Parathyroid adenoma (tissue), 2 donors: ENCODE results near the gene CLCN6.

ENCODE experiments used
- H2AFZ ChIP-seq: fragments of 300-600 bp; sonication (generic); one replicate; pipeline ENCODE4 v1.7.0; 2017; ENCODE audit warnings: antibody characterized with exemption, mild to moderate bottlenecking
- H3K27ac ChIP-seq: fragments of 300-600 bp; sonication (generic); one replicate; pipeline ENCODE4 v1.7.0; 2017
- H3K27me3 ChIP-seq: fragments of 300-600 bp; sonication (generic); one replicate; pipeline ENCODE4 v1.7.0; 2017; ENCODE audit warnings: low read length; ENCODE audit not compliant: control insufficient read depth, insufficient read depth
- H3K36me3 ChIP-seq: fragments of 300-600 bp; sonication (generic); one replicate; pipeline ENCODE4 v1.7.0; 2017; ENCODE audit warnings: low read length; ENCODE audit not compliant: control insufficient read depth, insufficient read depth
- H3K4me1 ChIP-seq: fragments of 300-600 bp; sonication (generic); one replicate; pipeline ENCODE4 v1.7.0; 2017; ENCODE audit warnings: control low read depth
- H3K4me2 ChIP-seq: fragments of 300-600 bp; sonication (generic); one replicate; pipeline ENCODE4 v1.7.0; 2017; ENCODE audit warnings: low read length
- H3K4me3 ChIP-seq: fragments of 300-600 bp; sonication (generic); one replicate; pipeline ENCODE4 v1.7.0; 2017; ENCODE audit warnings: low read depth, low read length
- H3K79me2 ChIP-seq: fragments of 300-600 bp; sonication (generic); one replicate; pipeline ENCODE4 v1.7.0; 2017; ENCODE audit warnings: control low read depth
- H3K9ac ChIP-seq: fragments of 300-600 bp; sonication (generic); one replicate; pipeline ENCODE4 v1.7.0; 2017; ENCODE audit warnings: mild to moderate bottlenecking
- H3K9me3 ChIP-seq: fragments of 300-600 bp; sonication (generic); one replicate; pipeline ENCODE4 v1.7.0; 2017; ENCODE audit warnings: low read length; ENCODE audit not compliant: control insufficient read depth
- CTCF ChIP-seq: fragments of 300-600 bp; sonication (generic); IDR thresholded peaks from one replicate; pipeline ENCODE4 v1.7.0; 2017; ENCODE audit warnings: antibody characterized with exemption, mild to moderate bottlenecking
- donor health status: primary hyperparathyroidism.

The CLCN6 gene

GRCh38 chr1:11858968-11859871 lies 53.2 kb downstream of the CLCN6 start:
- Histone ChIP-seq H3K36me3 (no peaks in the 10 kb centered on the region), H3K27me3 (no peaks in the 10 kb centered on the region), H3K27ac (no peak overlapping the region), H3K79me2 (no peaks in the 10 kb centered on the region), H3K4me1 (no peaks in the 10 kb centered on the region), H3K9me3 (no peaks in the 10 kb centered on the region), H3K4me2 (no peak overlapping the region), H2AFZ (peak overlapping the region; percentile 58), H3K9ac (no peak overlapping the region), H3K4me3 (no peak overlapping the region)
- TF ChIP-seq CTCF = no peak

GRCh38 chr1:11860083-11860482 lies 54.1 kb downstream of the CLCN6 start:
- Histone ChIP-seq H3K4me1 (no peaks in the 10 kb centered on the region), H3K79me2 (no peaks in the 10 kb centered on the region), H3K4me2 (no peak overlapping the region), H3K36me3 (no peaks in the 10 kb centered on the region), H3K27me3 (no peaks in the 10 kb centered on the region), H2AFZ (no peak overlapping the region), H3K9ac (no peak overlapping the region), H3K9me3 (no peaks in the 10 kb centered on the region), H3K27ac (no peak overlapping the region), H3K4me3 (no peak overlapping the region)
- no peak for TF ChIP-seq CTCF

GRCh38 chr1:11860587-11860986 lies 54.6 kb downstream of the CLCN6 start:
- H3K36me3 ChIP-seq = no peaks in the 10 kb centered on the region
- no peaks in the 10 kb centered on the region for H3K79me2 ChIP-seq
- H3K4me1 ChIP-seq = no peaks in the 10 kb centered on the region
- H2AFZ ChIP-seq = no peak overlapping the region
- no peak overlapping the region for H3K4me2 ChIP-seq
- no peak overlapping the region for H3K9ac ChIP-seq
- no peak overlapping the region for H3K4me3 ChIP-seq
- TF ChIP-seq CTCF = no peak
- H3K27me3 ChIP-seq = no peaks in the 10 kb centered on the region
- no peaks in the 10 kb centered on the region for H3K9me3 ChIP-seq
- H3K27ac ChIP-seq = no peak overlapping the region

GRCh38 chr1:11862890-11863289 lies 56.9 kb downstream of the CLCN6 start:
- Histone ChIP-seq H3K27ac (no peak overlapping the region), H3K9me3 (no peaks in the 10 kb centered on the region), H3K9ac (no peak overlapping the region), H3K4me2 (no peak overlapping the region), H3K36me3 (no peaks in the 10 kb centered on the region), H3K4me1 (no peaks in the 10 kb centered on the region), H3K79me2 (no peaks in the 10 kb centered on the region), H3K4me3 (no peak overlapping the region), H2AFZ (no peak overlapping the region), H3K27me3 (no peaks in the 10 kb centered on the region)
- no peak for TF ChIP-seq CTCF
